ENCODE data around the gene EDEM1.

EDEM1 gene

DNA sequence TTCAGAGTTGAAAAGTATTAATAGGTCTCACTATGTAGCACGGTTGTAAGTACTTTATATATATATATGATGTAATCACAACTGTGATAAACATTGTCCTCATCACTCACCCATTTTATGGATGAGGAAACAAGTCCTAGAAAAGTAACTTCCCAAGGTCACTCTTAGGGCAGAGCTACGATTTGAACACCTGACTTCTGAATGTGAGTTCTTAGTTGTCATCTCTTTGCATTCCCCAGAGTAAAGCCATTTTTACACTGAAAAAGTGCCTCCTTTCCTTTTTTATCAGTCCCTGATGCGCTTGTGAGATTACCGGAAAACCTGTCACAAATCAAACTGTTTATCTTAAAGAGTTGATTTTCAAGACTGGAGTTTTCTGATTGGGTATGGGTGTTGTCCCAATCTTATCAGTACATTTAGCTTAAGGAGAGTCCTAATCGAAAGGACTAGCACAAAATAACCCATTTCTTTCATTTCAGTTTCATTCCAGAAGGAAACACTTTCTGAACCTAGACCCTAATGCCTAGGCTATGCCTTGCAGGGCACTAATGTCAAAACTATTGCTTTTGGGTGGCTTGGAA lies 2.3 kb upstream of the EDEM1 start:
- Histone ChIP-seq H3K27me3 (ENCODE audit: insufficient read depth, low read length, poor library complexity, severe bottlenecking) (peaks cover 6% of the 10 kb centered on the region), H2AFZ (ENCODE audit: low read length) (no peak overlapping the region), H3K36me3 (ENCODE audit: insufficient read depth, low read length) (peaks cover 1% of the 10 kb centered on the region; the same call in 1 of the 2 replicates), H3K4me3 (ENCODE audit: low read length, poor library complexity, severe bottlenecking) (no peak overlapping the region), H3F3A (ENCODE audit: low read depth) (peaks cover 18% of the 10 kb centered on the region), H3K79me2 (ENCODE audit: insufficient read depth, low read length) (peaks cover 32% of the 10 kb centered on the region), H3K4me1 (ENCODE audit: insufficient read depth, low read length, poor library complexity, severe bottlenecking) (peaks cover 69% of the 10 kb centered on the region), H3K9me3 (ENCODE audit: insufficient read depth, low read depth, low read length) (no peaks in the 10 kb centered on the region), H3K9me2 (replicated peaks; ENCODE audit: low read depth, low read length) (no peaks in the 10 kb centered on the region), H3K4me2 (ENCODE audit: low read depth, low read length, poor library complexity, severe bottlenecking) (peak overlapping the region; percentile 87), H4K20me1 (ENCODE audit: insufficient read depth, low read length, poor library complexity, severe bottlenecking) (peaks cover 24% of the 10 kb centered on the region), H3K9ac (ENCODE audit: low read depth, low read length, poor library complexity, severe bottlenecking) (peak overlapping the region; percentile 81)
- TF ChIP-seq, protein P1, sequence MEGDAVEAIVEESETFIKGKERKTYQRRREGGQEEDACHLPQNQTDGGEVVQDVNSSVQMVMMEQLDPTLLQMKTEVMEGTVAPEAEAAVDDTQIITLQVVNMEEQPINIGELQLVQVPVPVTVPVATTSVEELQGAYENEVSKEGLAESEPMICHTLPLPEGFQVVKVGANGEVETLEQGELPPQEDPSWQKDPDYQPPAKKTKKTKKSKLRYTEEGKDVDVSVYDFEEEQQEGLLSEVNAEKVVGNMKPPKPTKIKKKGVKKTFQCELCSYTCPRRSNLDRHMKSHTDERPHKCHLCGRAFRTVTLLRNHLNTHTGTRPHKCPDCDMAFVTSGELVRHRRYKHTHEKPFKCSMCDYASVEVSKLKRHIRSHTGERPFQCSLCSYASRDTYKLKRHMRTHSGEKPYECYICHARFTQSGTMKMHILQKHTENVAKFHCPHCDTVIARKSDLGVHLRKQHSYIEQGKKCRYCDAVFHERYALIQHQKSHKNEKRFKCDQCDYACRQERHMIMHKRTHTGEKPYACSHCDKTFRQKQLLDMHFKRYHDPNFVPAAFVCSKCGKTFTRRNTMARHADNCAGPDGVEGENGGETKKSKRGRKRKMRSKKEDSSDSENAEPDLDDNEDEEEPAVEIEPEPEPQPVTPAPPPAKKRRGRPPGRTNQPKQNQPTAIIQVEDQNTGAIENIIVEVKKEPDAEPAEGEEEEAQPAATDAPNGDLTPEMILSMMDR (conservative IDR thresholded peaks at IDR 0.05; ENCODE audit: low read length) = no peak
- no peak for TF ChIP-seq EZH2phosphoT487 (IDR thresholded peaks at IDR 0.05; ENCODE audit: borderline replicate concordance)

DNA sequence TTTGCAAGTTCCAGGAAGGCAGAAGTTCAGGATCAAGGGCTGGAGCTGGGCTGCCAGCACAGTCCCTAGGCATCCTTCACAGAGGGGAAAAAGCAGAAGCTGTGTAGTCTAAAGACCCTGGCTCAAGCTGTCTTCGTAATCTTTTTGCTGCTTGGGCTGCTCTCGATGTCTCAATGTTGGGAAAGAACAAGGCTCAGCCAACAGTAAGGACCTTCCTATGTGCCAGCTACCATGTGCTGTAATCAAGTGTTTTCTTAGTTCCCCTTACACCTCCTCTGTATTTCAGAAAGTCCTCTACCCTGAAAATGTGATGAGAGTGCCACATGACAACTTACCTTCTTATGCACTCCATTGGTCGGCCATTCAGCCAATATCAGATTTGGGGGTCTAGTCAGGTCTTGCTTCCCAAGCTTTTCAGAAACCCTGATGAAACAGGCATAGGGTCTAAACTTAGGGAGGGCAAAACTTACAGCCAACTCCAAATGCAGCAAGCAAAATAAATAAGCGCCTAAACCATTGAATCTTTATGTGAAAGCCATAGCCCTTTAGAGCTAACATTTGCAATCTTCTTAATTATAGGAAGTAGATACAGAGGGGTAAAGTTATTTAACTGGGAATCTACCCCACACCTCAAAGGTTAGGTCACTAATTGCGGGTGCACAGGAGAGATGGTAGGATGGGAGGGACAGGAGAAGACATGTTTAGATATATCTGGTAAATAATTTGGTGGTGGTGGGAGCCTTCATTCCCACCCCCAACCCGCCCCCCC lies 1.2 kb upstream of the EDEM1 start:
- Histone ChIP-seq H3K4me3 (ENCODE audit: low read length, poor library complexity, severe bottlenecking) (peak overlapping the region; percentile 73), H4K20me1 (ENCODE audit: insufficient read depth, low read length, poor library complexity, severe bottlenecking) (peaks cover 34% of the 10 kb centered on the region), H3F3A (ENCODE audit: low read depth) (peaks cover 13% of the 10 kb centered on the region), H3K36me3 (ENCODE audit: insufficient read depth, low read length) (no peaks in the 10 kb centered on the region), H3K27me3 (ENCODE audit: insufficient read depth, low read length, poor library complexity, severe bottlenecking) (peaks cover 6% of the 10 kb centered on the region), H3K9me2 (replicated peaks; ENCODE audit: low read depth, low read length) (no peaks in the 10 kb centered on the region), H3K9ac (ENCODE audit: low read depth, low read length, poor library complexity, severe bottlenecking) (peak overlapping the region; percentile 81), H3K4me1 (ENCODE audit: insufficient read depth, low read length, poor library complexity, severe bottlenecking) (peaks cover 67% of the 10 kb centered on the region), H3K4me2 (ENCODE audit: low read depth, low read length, poor library complexity, severe bottlenecking) (peak overlapping the region; percentile 87), H3K79me2 (ENCODE audit: insufficient read depth, low read length) (peaks cover 42% of the 10 kb centered on the region), H2AFZ (ENCODE audit: low read length) (no peak overlapping the region), H3K9me3 (ENCODE audit: insufficient read depth, low read depth, low read length) (no peaks in the 10 kb centered on the region)
- no peak for TF ChIP-seq EZH2phosphoT487 (IDR thresholded peaks at IDR 0.05; ENCODE audit: borderline replicate concordance)
- TF ChIP-seq, protein P1 (conservative IDR thresholded peaks at IDR 0.05; ENCODE audit: low read length) = no peak

DNA sequence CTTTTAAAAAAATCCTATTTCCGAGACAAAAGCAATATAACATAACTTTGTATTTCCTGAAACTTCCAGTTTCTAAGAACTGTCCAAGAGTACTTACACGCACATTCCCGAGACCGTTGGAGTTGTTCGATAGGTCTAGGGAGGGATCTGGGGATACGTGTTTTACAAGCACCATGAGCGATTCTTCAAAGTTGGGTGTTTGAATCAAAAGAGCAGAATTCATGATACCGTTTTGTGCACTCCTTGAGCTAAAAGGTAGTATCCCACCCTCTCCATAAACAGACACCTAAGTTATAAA lies 700 bp upstream of the EDEM1 start:
- Histone ChIP-seq H3K36me3 (ENCODE audit: insufficient read depth, low read length) (no peaks in the 10 kb centered on the region), H3K4me1 (ENCODE audit: insufficient read depth, low read length, poor library complexity, severe bottlenecking) (peaks cover 68% of the 10 kb centered on the region), H3K9ac (ENCODE audit: low read depth, low read length, poor library complexity, severe bottlenecking) (peak overlapping the region; percentile 81), H3K9me3 (ENCODE audit: insufficient read depth, low read depth, low read length) (no peaks in the 10 kb centered on the region), H3K9me2 (replicated peaks; ENCODE audit: low read depth, low read length) (no peaks in the 10 kb centered on the region), H4K20me1 (ENCODE audit: insufficient read depth, low read length, poor library complexity, severe bottlenecking) (peaks cover 39% of the 10 kb centered on the region), H3K4me3 (ENCODE audit: low read length, poor library complexity, severe bottlenecking) (peak overlapping the region; percentile 73), H3K79me2 (ENCODE audit: insufficient read depth, low read length) (peaks cover 48% of the 10 kb centered on the region), H3K4me2 (ENCODE audit: low read depth, low read length, poor library complexity, severe bottlenecking) (peak overlapping the region; percentile 87), H3F3A (ENCODE audit: low read depth) (peaks cover 9% of the 10 kb centered on the region; the same call in 1 of the 2 replicates), H3K27me3 (ENCODE audit: insufficient read depth, low read length, poor library complexity, severe bottlenecking) (peaks cover 6% of the 10 kb centered on the region), H2AFZ (ENCODE audit: low read length) (peak overlapping the region; percentile 44; the same call in 1 of the 2 replicates)
- no peak for TF ChIP-seq EZH2phosphoT487 (IDR thresholded peaks at IDR 0.05; ENCODE audit: borderline replicate concordance)
- TF ChIP-seq, protein P1 (conservative IDR thresholded peaks at IDR 0.05; ENCODE audit: low read length) = no peak
